IPS DF 4.7 (cell line): ENCODE data around the gene MAGI2.
"Not testable (repeated sequence)": the region's sequence is repeated elsewhere in the genome, so short reads cannot be mapped to it uniquely, and the experiment has no call there.

Experiments used
- DNase-seq: peaks from one replicate; pipeline ENCODE4 v3.0.0-alpha.2; 2013; ENCODE audit warnings: low spot score; ENCODE audit errors: extremely low read depth

MAGI2 gene

GRCh38 chr7:78018641-78019446 is 1434.6 kb downstream of the MAGI2 start:
- no peak for DNase-seq

GRCh38 chr7:78017591-78018100 is 1435.8 kb downstream of the MAGI2 start:
- no peak for DNase-seq

GRCh38 chr7:78015574-78016260 is 1437.8 kb downstream of the MAGI2 start:
- no peak for DNase-seq

GRCh38 chr7:78014401-78014800 is 1439.1 kb downstream of the MAGI2 start:
- no peak for DNase-seq

- no peak for DNase-seq
These were observed 1440.1 kb downstream of the MAGI2 start for GRCh38 chr7:78013386-78013785.

GRCh38 chr7:78011642-78012041 is 1441.8 kb downstream of the MAGI2 start:
- DNase-seq = no peak

- no peak for DNase-seq
These were observed 1446.2 kb downstream of the MAGI2 start for GRCh38 chr7:78007231-78007630.

GRCh38 chr7:78006063-78006755 is 1447.3 kb downstream of the MAGI2 start:
- no peak for DNase-seq

GRCh38 chr7:78002715-78003114 is 1450.8 kb downstream of the MAGI2 start:
- no peak for DNase-seq

GRCh38 chr7:78002021-78002420 is 1451.4 kb downstream of the MAGI2 start:
- DNase-seq = no peak

GRCh38 chr7:77999168-77999567 is 1454.3 kb downstream of the MAGI2 start:
- not testable (repeated sequence) for DNase-seq

- peak; percentile 25 for DNase-seq
These were observed 1457.8 kb downstream of the MAGI2 start for GRCh38 chr7:77995717-77996116.

- DNase-seq = no peak
These were observed 1459.6 kb downstream of the MAGI2 start for GRCh38 chr7:77993838-77994237.

GRCh38 chr7:77991656-77992055 is 1461.8 kb downstream of the MAGI2 start:
- DNase-seq = no peak

- DNase-seq = peak; percentile 16
These were observed 1463.4 kb downstream of the MAGI2 start for GRCh38 chr7:77989981-77990566.

- no peak for DNase-seq
These were observed 1467.5 kb downstream of the MAGI2 start for GRCh38 chr7:77985974-77986339.

GRCh38 chr7:77985232-77985973 is 1468.1 kb downstream of the MAGI2 start:
- no peak for DNase-seq

- DNase-seq = no peak
These were observed 1469.5 kb downstream of the MAGI2 start for GRCh38 chr7:77983973-77984372.

- no peak for DNase-seq
These were observed 1470.4 kb downstream of the MAGI2 start for GRCh38 chr7:77982926-77983550.

- no peak for DNase-seq
These were observed 1473.3 kb downstream of the MAGI2 start for GRCh38 chr7:77980087-77980713.
